DND-41 (cell line): Measurements from ENCODE around the gene RBM19.

Experiments used
- ATAC-seq: fragments of 200-7000 bp; cut with Tn5 transposase; 3 replicates; pipeline ENCODE4 v1.9.1; 2021; ENCODE audit warnings: low read depth; ENCODE audit not compliant: insufficient read depth
- DNase-seq: peaks from one replicate; pipeline ENCODE4 v3.0.0-alpha.2; 2020
- H2AFZ ChIP-seq: 2 replicates; pipeline ENCODE4 v1.6.0; 2012; ENCODE audit warnings: low read depth, low read length
- H3K27ac ChIP-seq: 2 replicates; pipeline ENCODE4 v1.5.1; 2012; ENCODE audit warnings: low read length, inconsistent platforms
- H3K27me3 ChIP-seq: fragments of 200-600 bp; sonication (generic); 2 replicates; pipeline ENCODE4 v1.6.0; 2012; ENCODE audit warnings: low read length, mild to moderate bottlenecking, inconsistent platforms; ENCODE audit not compliant: insufficient read depth, poor library complexity
- H3K36me3 ChIP-seq: 2 replicates; pipeline ENCODE4 v1.5.1; 2012; ENCODE audit warnings: low read length, inconsistent platforms; ENCODE audit not compliant: insufficient read depth
- H3K4me1 ChIP-seq: 2 replicates; pipeline ENCODE4 v1.5.1; 2012; ENCODE audit warnings: mild to moderate bottlenecking, low read length; ENCODE audit not compliant: insufficient read depth
- H3K4me2 ChIP-seq: 2 replicates; pipeline ENCODE4 v1.6.0; 2012; ENCODE audit warnings: mild to moderate bottlenecking, moderate library complexity, low read length, inconsistent platforms; ENCODE audit not compliant: insufficient read depth
- H3K4me3 ChIP-seq, 2 experiments: fragments of 200-600 bp in 1 of 2; shearing (Covaris generic) in 1 of 2; 2 replicates each; pipeline ENCODE4 v1.5.1; 2012 to 2016; ENCODE audit warnings: inconsistent platforms in 2 of 2, low read length in 2 of 2, mild to moderate bottlenecking in 2 of 2, low read depth in 1 of 2, moderate library complexity in 1 of 2
- H3K79me2 ChIP-seq: 2 replicates; pipeline ENCODE4 v1.6.0; 2012; ENCODE audit warnings: low read length, inconsistent platforms; ENCODE audit not compliant: insufficient read depth
- H3K9ac ChIP-seq: 2 replicates; pipeline ENCODE4 v1.6.0; 2012; ENCODE audit warnings: low read depth, mild to moderate bottlenecking, inconsistent platforms, low read length, moderate library complexity
- H3K9me3 ChIP-seq: 2 replicates; pipeline ENCODE4 v1.5.1; 2012; ENCODE audit warnings: low read length, moderate library complexity, mild to moderate bottlenecking, inconsistent platforms; ENCODE audit not compliant: insufficient read depth, severe bottlenecking
- H4K20me1 ChIP-seq: 2 replicates; pipeline ENCODE4 v1.6.0; 2012; ENCODE audit warnings: low read length; ENCODE audit not compliant: insufficient read depth
- EZH2 ChIP-seq: IDR thresholded peaks from 3 replicates; pipeline ENCODE4 v1.6.1; 2012; ENCODE audit warnings: borderline replicate concordance, low read depth, mild to moderate bottlenecking, moderate library complexity, low read length, inconsistent platforms; ENCODE audit not compliant: severe bottlenecking
- TF ChIP-seq, protein P1 (sequence below): IDR thresholded peaks from 2 replicates; pipeline ENCODE4 v1.5.1; 2012; ENCODE audit warnings: borderline replicate concordance, low read length, moderate library complexity, mild to moderate bottlenecking; ENCODE audit not compliant: poor library complexity, severe bottlenecking; ENCODE audit errors: extremely low read depth

Gene RBM19

DNA sequence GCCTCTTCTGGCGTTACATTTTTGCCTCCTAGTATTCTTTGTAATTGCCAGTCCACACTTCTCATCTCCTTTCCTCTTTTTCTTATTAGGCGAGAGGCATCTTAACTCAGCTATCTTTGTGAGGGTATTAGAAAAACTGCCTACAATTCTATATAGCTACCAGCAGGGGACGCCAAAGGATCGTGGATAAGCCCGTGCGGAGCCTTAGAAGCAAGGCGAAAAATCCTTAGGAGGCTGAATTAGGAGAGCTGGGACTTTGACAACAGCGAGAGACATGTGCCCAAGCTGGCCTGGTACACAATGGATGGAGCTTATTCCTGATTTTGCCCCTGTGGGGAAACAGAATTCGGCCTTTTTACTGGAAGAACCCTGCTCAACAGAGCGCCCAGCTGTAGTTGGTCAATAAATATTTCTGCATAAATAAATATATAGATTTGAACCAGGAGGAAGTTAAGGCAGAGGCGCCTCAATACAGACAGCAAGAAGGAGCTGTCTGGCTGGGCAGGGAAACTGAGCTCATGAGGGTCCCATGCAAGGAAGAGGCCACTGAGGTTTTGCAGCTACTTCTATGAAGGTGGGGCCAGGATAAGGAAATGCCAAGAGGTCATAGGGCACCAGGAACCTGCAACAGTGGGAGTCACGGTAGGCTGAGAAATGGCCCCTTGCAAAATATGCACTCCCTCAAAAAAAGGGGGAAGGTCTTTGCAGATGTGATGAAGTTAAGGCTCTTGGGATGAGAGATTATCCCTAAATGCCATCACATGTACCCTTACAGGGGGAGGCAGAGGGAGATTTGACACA, 14.6 kb upstream of the RBM19 start:
- Histone ChIP-seq H3K36me3 (no peaks in the 10 kb centered on the region), H3K4me1 (no peaks in the 10 kb centered on the region), H3K9ac (no peak overlapping the region), H3K27me3 (peaks cover 2% of the 10 kb centered on the region), H3K4me3 (no peak overlapping the region), H2AFZ (no peak overlapping the region), H4K20me1 (peaks cover 3% of the 10 kb centered on the region; the same call in 1 of the 2 replicates), H3K79me2 (no peaks in the 10 kb centered on the region), H3K27ac (no peak overlapping the region), H3K9me3 (no peaks in the 10 kb centered on the region), H3K4me2 (no peak overlapping the region)
- ATAC-seq (peak; percentile 81), DNase-seq (peak; percentile 51)
- TF ChIP-seq, protein P1, sequence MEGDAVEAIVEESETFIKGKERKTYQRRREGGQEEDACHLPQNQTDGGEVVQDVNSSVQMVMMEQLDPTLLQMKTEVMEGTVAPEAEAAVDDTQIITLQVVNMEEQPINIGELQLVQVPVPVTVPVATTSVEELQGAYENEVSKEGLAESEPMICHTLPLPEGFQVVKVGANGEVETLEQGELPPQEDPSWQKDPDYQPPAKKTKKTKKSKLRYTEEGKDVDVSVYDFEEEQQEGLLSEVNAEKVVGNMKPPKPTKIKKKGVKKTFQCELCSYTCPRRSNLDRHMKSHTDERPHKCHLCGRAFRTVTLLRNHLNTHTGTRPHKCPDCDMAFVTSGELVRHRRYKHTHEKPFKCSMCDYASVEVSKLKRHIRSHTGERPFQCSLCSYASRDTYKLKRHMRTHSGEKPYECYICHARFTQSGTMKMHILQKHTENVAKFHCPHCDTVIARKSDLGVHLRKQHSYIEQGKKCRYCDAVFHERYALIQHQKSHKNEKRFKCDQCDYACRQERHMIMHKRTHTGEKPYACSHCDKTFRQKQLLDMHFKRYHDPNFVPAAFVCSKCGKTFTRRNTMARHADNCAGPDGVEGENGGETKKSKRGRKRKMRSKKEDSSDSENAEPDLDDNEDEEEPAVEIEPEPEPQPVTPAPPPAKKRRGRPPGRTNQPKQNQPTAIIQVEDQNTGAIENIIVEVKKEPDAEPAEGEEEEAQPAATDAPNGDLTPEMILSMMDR, result peak; percentile 92
- TF ChIP-seq EZH2, result no peak

DNA sequence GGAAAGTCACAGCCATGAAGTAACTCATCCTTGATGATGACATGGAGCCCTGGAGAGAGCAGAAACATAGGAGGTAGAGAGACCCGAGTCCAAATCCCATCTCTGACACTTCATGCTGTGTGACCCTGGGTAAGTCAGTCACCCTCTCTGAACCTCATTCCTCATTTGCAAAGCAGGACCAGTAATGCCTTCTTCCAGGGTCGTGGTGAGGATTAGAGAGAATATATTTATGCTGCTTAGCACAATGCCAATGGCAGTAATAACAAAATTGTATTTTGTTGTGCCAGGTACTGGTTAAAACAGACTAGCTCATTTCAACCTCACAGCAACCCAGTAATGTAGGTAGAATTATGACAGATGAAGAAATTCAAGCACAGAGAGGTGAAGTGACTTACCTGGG, 13.9 kb upstream of the RBM19 start:
- Histone ChIP-seq H3K79me2 (no peaks in the 10 kb centered on the region), H3K9ac (no peak overlapping the region), H3K4me2 (no peak overlapping the region), H4K20me1 (peaks cover 3% of the 10 kb centered on the region; the same call in 1 of the 2 replicates), H3K4me3 (no peak overlapping the region), H3K36me3 (no peaks in the 10 kb centered on the region), H2AFZ (no peak overlapping the region), H3K27me3 (peaks cover 4% of the 10 kb centered on the region), H3K9me3 (no peaks in the 10 kb centered on the region), H3K27ac (no peak overlapping the region), H3K4me1 (no peaks in the 10 kb centered on the region)
- DNase-seq, result no peak
- ATAC-seq, result no peak
- no peak for TF ChIP-seq EZH2
- TF ChIP-seq, protein P1, result no peak

DNA sequence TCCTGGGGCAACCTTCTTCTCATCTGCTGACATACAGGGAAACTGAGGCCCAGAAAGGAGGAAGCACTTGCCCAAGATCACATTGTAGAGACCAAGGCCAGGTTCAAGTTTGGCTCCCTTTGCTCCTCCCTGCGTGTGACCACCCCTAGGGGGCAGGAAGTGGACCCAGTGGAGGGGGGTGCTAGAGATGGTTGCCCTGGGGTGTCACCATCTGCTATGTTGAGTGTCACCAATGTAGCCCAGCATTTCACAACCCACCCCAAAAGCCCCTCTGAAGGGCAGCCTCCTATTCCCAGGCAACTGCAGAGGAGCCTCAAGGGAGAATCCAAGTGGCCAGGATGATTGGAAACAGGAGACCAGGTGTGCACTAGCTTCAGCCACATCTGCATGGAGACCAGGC, 12.0 kb upstream of the RBM19 start:
- peaks cover 8% of the 10 kb centered on the region for H3K27me3 ChIP-seq
- no peaks in the 10 kb centered on the region for H3K36me3 ChIP-seq
- no peak overlapping the region for H3K4me2 ChIP-seq
- no peaks in the 10 kb centered on the region for H3K4me1 ChIP-seq
- TF ChIP-seq, protein P1, result peak; percentile 6
- no peak for TF ChIP-seq EZH2
- DNase-seq, result no peak
- H3K9ac ChIP-seq, result no peak overlapping the region
- 0 out of 2 replicates have a peak, but pooled peaks cover 3% of the 10 kb centered on the region for H4K20me1 ChIP-seq
- no peaks in the 10 kb centered on the region for H3K79me2 ChIP-seq
- no peak overlapping the region for H3K4me3 ChIP-seq
- no peak overlapping the region for H3K27ac ChIP-seq
- H2AFZ ChIP-seq, result no peak overlapping the region
- no peaks in the 10 kb centered on the region for H3K9me3 ChIP-seq
- ATAC-seq, result no peak

DNA sequence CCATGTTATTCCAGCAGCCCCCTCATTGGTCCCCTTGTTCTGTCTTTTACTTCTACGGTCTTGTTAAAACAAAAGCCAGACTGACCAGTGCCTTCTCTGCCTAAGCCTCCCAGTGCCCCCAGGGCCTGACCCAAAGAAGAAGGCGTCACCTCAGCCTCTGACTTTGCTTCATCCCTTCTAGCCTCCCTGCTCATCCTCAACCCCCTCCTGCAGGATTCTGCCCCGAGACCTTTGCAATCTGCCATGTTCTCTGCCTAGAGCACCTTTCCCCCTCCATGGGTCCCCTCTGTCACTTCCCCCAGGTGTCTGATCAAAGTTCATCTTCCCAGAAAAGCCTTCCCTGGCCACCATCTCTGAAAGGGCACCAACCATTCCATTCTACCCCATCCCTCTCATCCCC, 7.9 kb upstream of the RBM19 start:
- H3K36me3 ChIP-seq, result no peaks in the 10 kb centered on the region
- peaks cover 15% of the 10 kb centered on the region for H3K27me3 ChIP-seq
- TF ChIP-seq, protein P1, result no peak
- no peak for TF ChIP-seq EZH2
- ATAC-seq (no peak), DNase-seq (no peak)
- H3K4me2 ChIP-seq, result no peak overlapping the region
- no peak overlapping the region for H2AFZ ChIP-seq
- H3K9me3 ChIP-seq, result no peaks in the 10 kb centered on the region
- H3K27ac ChIP-seq, result no peak overlapping the region
- no peak overlapping the region for H3K4me3 ChIP-seq
- H4K20me1 ChIP-seq, result no peaks in the 10 kb centered on the region
- H3K9ac ChIP-seq, result no peak overlapping the region
- H3K4me1 ChIP-seq, result no peaks in the 10 kb centered on the region
- H3K79me2 ChIP-seq, result no peaks in the 10 kb centered on the region
